CD4-positive, alpha-beta T cell treated with Interleukin-1 beta for 1 hour (primary cell): ENCODE data around the gene GPAT2.
"Not testable (repeated sequence)": the region's sequence is repeated elsewhere in the genome, so short reads cannot be mapped to it uniquely, and the experiment has no call there.

Experiments
- DNase-seq, 2 donors: peaks; one replicate each; pipeline ENCODE4 v3.0.0-alpha.2; 2020 to 2022

GPAT2 gene, protein sequence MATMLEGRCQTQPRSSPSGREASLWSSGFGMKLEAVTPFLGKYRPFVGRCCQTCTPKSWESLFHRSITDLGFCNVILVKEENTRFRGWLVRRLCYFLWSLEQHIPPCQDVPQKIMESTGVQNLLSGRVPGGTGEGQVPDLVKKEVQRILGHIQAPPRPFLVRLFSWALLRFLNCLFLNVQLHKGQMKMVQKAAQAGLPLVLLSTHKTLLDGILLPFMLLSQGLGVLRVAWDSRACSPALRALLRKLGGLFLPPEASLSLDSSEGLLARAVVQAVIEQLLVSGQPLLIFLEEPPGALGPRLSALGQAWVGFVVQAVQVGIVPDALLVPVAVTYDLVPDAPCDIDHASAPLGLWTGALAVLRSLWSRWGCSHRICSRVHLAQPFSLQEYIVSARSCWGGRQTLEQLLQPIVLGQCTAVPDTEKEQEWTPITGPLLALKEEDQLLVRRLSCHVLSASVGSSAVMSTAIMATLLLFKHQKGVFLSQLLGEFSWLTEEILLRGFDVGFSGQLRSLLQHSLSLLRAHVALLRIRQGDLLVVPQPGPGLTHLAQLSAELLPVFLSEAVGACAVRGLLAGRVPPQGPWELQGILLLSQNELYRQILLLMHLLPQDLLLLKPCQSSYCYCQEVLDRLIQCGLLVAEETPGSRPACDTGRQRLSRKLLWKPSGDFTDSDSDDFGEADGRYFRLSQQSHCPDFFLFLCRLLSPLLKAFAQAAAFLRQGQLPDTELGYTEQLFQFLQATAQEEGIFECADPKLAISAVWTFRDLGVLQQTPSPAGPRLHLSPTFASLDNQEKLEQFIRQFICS

DNA sequence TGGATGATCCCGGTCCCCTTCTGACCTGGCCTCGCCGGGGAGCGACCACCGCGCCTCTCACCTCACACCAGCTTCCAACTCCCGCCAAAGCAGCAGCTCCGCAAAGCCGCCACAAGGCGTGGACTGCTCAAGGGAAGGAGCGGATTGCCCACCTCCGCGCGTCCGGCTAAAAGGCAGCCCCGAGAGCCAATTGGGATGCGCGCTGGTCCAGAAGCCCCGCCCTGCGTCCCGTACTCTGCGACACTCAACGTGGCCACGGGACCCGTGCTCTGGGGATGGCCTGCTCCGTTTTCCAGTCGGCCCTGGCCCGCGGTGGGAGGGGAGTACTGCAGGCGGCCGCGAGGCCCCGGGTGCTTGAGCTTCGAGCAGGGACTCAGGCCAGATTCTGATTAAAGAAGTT lies at the start of gene GPAT2:
Gene GPAT2, minus strand, starts transcription at position 125 of the 400 bp plus-strand sequence. CDS start 2,557 bp downstream, outside the sequence.
- DNase-seq, result not testable (repeated sequence)

DNA sequence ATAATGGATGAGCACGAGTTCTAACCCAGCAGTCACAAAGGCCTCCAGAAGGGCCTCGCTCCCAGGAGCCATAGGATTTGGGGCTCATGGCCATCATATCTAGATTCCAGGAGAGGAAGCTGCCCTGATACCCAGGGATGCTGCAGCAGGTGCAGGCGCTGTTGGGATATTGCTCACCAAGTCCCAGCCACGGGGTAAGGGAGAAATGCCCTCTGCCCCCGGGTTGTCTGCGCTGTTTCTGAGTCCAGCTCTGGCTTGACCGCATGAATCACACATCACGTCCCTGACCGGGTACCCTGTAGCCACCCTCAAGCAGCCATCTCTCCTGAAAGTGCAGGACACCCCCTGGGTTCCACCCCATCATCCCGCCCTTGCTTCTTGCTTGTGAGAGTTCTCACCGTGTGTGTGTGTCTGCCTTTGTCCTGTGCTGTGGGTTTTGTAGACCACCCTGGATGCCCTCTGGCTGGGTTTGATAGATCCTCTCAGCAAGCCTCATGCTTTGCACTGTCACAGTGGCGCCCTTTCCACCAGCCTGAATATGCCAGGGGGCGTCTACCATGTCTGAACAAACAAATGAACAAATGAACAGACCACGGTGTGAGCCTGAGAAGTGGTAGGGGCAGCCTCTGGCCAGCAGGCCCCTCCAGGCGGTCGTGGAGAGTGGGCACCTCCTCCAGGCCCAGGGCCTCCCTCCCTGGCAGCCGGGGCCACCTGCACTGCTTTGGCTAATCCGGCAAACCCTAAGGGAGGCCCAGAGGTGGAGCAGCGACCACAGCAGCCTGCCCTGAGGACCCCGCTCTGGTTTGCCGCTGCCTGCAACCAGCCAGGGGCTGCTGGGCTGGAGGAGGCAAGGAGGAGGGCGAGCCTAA lies 49.5 kb upstream of the GPAT2 start:
- DNase-seq, result no peak

DNA sequence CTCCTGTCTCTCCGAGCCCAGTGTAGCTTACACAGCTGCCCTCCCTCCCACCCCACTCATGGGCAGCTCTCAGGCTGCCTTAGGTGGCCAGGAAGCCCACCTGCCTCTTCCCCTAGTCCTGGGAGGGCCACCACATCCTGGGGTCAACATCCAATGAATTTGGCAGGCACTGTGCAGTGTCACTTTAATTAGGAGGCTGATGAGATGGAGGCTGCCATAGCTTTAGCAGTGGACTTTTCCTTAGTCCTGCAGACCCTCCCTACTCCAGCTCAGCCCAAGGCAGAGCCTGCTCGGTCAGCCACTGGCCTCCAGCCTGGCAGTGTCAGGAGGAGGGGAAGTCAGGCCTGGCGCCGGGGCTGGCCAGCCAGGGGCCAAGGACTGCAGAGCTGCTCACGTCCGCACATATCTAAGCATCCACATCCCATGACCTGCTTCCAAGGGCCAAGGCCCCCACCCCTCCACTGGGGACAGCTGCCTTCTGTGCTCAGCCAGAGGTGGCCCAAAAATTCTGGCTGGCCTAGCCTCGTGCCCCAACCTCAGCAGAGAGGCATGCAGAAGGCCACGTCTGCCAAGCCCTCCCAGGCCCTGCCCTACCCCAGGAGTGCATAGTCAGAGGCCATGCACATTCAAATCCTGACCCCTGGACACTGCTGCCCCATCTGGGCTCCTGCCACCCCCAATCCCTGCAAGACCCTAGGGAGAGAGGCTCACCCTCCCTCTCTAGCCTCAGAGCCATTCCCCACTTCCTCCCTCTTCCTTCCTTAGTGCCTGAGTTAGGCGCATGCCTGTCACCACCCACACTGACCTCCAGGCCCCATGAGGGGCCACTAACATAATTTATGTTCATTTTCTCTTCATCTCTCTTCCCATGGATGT lies 48.6 kb upstream of the GPAT2 start:
- DNase-seq, result no peak

DNA sequence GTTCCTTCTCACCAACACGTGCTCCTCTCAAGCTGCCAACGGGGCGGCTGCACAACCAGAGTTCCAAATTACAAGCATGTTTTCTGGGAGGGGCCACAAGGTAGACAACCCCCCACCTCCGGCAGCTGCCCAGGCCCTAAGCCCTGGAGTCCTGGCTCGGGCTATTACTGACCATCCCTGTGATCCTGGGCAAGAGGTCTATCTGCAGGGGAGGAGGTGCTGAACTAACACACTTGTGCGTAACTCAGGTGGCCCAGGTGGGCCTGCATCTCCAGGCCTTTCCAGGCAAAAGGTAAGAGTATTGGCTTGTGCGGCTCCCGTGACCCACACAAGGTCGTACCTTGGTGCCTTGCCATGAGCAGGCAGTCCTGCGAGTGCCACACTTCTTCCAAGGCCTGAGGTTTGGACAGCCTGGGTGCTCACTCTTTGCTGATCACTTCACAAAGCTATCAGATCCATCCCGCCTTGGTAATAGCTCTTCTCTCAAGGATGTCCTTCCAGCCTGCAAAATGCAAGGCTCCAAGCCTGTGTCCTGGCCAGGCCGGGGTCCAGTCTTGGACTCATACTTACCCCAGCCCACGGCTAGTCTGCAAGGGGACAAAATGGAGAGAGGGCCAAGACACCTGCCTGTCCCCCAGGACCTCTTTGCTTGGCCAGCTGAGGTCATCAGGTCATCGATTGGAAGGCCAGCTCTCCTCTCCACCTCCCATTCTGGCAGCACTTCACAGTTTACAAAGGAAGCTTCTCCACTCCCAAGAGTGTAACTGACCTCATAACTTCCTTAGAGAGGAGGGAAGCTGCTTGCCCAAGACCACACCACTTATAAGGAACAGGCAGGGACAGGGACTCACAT lies 47.7 kb upstream of the GPAT2 start:
- DNase-seq, result no peak

DNA sequence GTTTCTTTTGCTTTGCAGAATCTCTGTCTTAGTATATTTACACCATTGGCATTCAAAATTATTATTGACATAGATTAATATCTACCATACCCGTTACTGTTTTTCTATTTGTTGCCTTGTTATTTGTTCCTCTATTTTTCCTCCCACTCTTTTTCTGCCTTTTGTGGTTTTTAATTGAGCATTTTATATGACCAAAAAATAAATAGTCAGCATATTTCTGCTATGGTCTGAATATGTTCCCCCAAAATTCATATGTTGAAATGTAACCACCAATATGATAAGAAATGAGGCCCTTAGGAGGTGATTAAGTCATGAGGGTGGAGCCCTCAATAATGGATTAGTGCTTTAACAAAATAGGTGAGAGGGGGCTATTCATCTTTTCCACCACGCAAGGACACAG lies 46.3 kb upstream of the GPAT2 start:
- no peak for DNase-seq

DNA sequence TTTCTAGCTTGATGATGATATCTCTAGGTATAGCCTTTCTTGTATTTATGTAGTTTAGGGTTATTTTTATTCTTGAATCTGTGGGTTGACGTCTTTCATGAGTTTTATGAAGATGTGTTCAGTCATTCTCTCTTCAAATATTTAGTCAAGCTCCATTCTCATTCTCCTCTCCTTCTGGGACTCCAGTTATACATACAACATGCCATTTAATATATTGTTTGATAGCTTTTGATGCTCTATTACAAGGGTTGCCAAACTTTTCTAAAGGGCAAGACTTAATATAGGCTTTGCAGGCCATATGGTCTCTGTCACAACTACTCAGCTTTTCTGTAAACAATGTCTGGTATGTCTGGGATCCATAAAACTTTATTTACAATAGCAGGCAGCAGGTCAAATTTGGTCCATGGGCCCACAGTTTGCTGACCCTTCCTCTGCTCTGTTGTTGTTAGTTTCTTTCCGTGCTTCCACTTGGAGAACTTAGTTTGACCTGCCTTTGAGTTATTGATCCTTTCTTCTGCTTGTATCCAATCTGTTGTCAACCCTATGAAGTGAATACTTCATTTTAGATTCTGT lies 40.6 kb upstream of the GPAT2 start:
- no peak for DNase-seq

DNA sequence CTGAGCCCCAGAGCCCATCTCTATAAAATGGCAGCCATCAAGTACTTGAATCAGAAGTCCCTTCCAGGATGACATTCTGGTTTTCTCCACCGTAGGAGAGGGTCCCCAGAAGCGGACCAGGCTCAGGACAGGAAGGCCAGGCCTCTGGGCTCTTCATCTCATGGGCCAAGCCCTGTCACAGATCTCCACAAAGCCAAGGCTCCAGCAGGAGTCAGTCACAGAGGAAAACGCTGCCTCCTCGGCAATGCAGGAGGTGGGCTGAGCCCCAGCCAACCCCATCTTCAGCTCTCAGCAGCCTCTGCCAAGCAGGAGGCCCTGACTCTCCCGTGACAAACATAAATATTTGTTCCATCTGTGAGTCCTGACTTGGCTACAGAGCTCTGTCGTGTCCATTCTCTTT lies 39.4 kb upstream of the GPAT2 start:
- DNase-seq, result no peak

DNA sequence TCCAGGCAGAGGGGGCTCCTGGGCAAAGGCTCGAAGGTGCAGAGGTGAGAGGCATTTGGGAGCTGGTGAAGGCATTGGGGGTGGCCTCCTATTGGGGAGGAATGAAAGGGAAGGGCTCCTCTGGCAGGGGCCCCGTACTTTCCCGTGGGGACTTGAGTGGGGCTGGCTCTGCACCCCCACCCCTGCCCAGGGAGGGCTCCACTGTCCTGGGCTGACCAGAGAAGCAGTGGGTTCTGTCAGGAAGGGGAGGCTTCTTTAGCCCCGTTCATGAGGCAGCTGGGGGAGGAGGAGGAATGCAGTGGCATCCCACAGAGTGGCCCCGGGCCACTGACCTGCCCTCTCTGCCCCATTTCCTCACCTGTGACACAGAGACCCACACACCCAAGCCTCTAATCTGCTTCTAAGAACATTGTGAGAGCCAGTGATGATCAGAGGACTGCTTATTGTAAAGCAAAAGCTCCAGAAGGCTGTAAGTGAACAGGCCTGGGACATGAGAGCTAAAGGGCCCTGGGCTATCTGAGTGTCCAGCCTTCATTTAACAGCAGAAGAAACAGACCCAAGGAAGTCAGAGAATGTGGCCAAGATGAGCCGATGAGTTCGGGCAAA lies 38.6 kb upstream of the GPAT2 start:
- DNase-seq, result no peak

DNA sequence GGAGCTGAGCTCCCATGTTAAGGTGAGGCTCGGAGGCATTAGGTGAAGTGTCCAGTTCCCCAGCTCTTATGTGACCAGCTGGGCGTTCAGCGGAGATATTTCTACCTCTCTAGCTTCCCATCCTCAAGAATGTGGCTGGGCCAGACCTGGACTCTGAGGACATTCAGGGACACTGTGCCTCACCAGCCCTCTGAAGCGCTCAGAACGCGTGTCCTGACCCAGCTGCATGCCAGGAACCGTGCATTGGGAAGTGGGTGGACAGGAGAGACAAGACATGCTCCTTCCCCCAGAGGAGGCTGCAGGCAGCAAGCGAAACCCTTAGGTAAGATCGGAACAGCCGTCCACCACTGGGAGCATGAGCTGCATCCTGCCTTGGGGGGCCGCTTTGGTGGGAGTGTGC lies 38.0 kb upstream of the GPAT2 start:
- DNase-seq, result no peak

DNA sequence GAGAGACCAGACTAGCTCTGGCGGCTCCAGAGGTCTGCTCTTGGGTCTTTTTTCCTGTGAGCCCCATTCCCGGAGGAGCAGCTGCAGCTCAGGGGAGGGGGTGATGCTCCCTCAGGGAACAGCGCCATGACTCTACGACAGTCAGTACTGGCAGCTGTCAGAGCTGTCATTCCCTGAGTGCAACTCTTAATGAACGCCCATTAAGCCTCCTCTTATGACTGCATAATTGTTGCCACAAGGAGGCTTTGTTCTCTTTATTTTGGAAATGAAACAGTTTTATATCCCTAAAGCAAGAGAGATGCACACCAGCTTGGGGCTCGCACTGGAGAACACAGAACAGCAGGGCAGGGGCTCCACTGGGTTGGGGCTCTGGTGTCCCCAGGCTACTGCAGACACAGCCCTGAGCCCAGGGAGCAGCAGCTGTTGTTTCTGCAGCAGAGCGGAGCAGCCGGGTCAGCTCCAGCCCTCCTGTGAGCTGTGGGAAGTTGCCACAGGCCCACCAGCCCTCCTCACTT lies 37.3 kb upstream of the GPAT2 start:
- DNase-seq, result not testable (repeated sequence)

DNA sequence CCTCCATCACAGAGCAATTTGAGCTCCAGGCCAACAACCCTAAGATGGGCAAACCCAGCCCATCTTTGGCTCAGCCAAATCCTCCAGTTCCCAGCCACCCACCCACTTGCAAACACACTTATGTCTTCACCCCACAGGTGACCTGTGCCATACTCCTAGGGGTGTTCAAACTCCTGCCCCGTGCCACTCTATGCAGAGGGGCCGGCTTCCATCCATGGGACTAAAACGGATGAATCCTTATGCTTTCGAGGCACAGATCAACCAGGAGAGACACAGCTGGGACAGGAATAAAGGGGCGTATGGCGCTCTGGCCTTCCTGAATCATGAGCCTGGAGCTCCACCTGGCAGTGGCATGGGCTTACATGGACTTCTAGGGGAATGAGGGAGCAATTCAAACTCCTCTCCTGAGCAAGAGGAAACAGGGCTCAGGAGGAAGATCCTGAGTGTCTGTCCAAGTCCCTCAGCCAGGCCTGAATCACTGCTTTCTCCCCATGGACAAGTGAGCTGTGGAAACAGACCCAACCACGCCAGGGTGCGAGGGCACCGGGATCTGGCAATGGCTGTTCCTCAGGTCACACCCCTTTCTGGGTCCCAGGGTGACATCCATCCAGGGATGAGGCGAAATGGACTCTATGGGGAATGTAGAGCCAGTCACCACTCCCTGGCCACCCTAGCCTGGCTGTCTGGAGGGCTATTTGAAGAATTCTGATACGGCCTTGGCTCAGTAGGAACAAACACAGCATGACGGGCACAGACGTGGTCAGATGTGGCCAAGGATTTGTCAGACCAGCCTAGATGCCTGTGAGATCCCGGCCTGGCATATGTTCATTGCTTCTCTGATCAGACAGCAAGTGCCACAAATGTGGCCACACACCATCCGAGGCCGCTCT lies 36.6 kb upstream of the GPAT2 start:
- DNase-seq, result not testable (repeated sequence)

DNA sequence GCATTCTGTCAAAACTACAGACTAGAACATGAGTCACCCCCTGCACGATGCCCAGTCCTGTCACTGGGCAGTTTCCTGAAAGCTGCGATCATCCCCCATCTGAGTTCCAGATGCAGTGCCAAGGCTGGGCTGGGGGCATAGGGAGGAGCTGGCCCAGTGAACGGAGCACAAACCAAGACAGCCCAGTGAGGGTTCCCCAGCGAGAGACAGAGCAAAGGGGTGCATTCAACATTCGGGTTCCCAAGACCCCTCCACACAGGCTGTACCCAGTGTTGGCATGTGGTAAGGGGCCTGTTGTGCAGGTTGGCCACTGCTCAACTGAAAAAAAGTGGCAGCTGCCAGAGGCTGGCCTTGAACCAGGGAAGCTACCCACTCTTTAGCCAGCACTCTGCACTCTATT lies 35.6 kb upstream of the GPAT2 start:
- DNase-seq, result not testable (repeated sequence)

DNA sequence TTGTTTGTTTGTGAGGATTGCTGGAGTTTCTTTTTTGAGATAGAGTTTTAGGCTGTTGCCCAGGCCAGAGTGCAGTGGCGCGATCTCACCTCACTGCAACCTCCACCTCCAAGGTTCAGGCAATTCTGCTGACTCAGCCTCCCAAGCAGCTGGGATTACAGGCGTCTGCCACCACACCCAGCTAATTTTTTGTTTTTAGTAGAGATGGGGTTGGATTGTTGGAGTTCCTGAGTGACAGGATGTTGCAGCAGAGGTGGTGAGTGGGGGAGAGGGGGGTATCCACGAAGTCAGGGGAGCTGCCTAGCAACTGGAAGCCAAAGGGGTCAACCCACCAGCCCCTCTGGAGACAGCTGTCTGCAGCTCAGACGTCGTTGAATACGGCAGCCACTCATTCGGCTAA lies 35.2 kb upstream of the GPAT2 start:
- DNase-seq, result not testable (repeated sequence)

DNA sequence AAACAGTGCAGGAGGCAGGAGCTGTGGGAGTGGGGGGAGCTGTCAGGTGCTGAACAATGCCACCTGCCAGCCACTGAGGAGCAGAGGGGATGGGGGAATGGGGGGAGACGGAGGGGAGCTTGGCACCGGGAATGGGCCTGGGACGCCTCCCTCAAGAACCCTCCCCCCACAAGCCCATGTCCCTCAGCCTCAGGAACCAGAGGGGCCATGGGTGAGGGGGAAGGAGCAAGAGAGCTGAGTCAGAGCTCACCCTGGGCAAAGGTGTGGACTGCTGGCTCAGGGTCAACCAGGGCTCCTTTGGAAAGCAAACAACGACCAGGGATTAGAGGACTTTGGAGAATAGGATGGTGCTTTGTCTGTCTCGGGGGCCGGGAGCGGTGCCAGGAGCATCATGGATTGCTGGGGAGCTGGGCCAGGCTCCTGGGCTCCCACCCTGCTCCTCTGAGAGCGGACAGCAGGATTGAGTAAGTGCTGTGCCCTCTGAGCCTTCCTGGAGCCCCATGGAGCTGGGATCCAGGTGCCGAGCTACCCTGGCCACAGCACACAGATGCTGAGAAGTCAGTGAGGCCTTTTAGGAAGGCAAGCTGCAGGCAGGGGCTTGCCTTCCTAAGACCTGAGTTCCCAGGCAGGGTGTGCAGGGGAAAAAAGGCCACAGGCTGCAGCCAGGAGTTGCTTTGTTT lies 33.3 kb upstream of the GPAT2 start:
- not testable (repeated sequence) for DNase-seq

DNA sequence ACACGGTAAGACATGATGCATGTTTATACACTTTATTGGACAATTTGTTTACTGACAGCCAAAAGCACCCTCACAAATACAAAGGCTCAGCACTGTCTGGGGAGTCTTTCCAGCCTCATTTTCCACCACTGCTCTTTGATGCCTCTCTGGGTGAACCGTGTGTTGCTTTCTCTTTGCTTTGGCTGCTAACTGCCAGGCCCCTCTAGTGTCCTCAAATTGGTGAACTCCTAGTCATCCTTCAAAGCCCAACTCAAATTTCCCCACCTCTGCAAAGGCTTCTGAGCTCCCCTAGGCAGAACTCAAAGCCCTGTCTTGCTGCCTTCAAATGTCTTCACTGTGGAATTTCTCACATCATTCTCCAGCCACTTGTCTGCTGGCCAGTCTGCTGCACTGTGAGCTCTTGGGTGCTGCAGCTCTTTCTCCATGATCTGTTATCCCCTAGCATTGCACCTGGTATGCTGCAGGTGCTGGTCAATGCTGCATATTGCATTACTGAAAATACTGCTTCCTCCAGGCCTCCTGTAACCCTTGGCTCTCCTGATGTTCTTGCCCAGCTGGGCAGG lies 32.5 kb upstream of the GPAT2 start:
- DNase-seq, result not testable (repeated sequence)

DNA sequence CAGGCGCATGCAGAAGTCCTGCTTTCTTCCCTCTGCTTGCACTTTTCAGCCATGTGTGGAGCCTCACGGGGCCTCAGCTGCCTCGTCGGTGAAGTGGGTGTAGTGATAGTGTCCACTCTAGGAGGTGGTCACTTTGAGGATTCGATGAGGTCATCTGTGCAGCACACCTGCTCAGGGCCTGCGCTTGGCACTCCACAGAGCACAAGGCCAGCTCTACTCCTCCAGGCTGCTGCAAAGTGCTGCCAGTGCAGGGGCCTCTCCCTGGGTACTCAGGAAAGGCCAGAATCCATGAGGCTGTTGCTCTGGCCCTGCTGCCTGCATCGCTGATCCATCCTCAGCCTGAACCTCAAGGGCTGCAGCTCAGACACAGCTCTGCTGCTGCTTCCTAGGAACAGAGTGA lies 31.8 kb upstream of the GPAT2 start:
- not testable (repeated sequence) for DNase-seq

DNA sequence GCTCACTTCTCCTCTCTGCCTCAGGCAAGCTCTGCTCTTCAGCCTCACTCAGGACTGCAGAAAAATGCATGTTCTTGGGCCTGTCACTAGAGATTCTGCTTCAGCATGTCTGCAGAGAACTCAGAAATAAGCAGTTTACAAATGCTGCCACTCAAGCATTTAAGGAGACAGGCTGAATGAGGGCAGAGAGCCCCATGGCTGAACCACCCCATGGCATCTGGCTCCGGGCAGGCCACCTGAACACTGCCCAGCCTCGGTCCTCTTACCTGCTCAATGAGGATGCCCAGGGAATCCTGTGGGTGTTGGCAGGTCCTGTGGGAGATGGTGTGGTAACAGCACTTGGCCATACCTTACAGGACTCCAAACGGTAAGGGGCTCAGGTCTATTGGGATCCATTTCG lies 31.2 kb upstream of the GPAT2 start:
- not testable (repeated sequence) for DNase-seq

DNA sequence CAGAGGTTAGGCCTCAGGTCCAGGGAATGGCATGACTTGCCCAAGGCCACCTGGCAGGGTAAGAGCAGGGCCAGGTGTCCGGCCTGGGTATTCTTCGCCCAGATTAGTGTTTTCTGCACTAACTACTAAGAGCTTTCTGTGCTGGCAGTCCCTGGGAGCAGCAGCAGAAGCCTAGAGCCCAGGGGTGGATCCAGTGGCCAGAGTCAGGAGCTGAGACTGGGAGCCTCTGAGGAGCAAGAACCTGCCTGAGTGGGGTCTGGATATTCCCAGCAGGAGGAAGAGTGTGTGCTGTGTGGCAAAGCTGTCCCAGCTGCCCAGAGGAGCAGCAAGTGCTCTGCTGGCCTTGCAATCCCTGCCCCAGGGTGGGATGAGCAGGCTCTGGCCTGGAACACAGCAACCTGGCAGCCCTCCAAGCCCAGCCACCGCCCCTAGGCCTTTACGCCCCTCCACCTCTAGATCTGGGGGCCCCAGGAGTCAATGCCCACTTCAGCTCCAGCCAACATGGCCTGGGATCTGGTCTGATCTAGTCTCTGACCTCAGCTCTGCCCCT lies 30.7 kb upstream of the GPAT2 start:
- DNase-seq, result no peak
